Natural killer cell (primary cell): ENCODE results near the gene NCKAP1. TPM values are rescaled to one million over a fixed set of nuclear protein-coding genes. Genes with fewer than 3 reads are reported as not detected.

Experiments
- ATAC-seq, 3 donors: fragments of 150-1000 bp in 2 of 3; fragments of 200-7000 bp in 1 of 3; cut with Tn5 transposase; 1 replicate in 1 of 3; 2 replicates in 2 of 3; pipeline ENCODE4 v1.10.0; 2021; ENCODE audit warnings: mild to moderate bottlenecking in 2 of 3, moderate library complexity in 2 of 3
- DNase-seq, 2 donors: peaks; one replicate each; pipeline versions ENCODE4 v3.0.0 to v3.0.0-alpha.2; 2013 to 2021; ENCODE audit warnings: mixed read lengths in 1 of 2
- H3K27ac ChIP-seq: one replicate; pipeline ENCODE4 v1.5.1; 2013; ENCODE audit warnings: mild to moderate bottlenecking, low read length
- H3K27me3 ChIP-seq: one replicate; pipeline ENCODE4 v1.6.1; 2013; ENCODE audit warnings: low read length; ENCODE audit not compliant: control insufficient read depth, insufficient read depth
- H3K36me3 ChIP-seq: one replicate; pipeline ENCODE4 v1.6.1; 2013; ENCODE audit warnings: low read length; ENCODE audit not compliant: control insufficient read depth, insufficient read depth
- H3K4me1 ChIP-seq: one replicate; pipeline ENCODE4 v1.6.1; 2013; ENCODE audit warnings: low read length; ENCODE audit not compliant: control insufficient read depth, insufficient read depth
- H3K4me3 ChIP-seq: one replicate; pipeline ENCODE4 v1.5.1; 2013; ENCODE audit warnings: low read length
- H3K9me3 ChIP-seq: one replicate; pipeline ENCODE4 v1.6.1; 2013; ENCODE audit warnings: low read length; ENCODE audit not compliant: control insufficient read depth, insufficient read depth
- H3K27ac Mint-ChIP-seq, 2 donors: one replicate each; pipeline ENCODE4 v1.8.0; 2022; ENCODE audit warnings: mild to moderate bottlenecking in 2 of 2, mixed read lengths in 2 of 2, moderate library complexity in 1 of 2
- H3K27me3 Mint-ChIP-seq, 2 donors: one replicate each; pipeline ENCODE4 v1.8.0; 2022; ENCODE audit warnings: low read depth in 2 of 2, mixed read lengths in 2 of 2
- H3K36me3 Mint-ChIP-seq: one replicate; pipeline ENCODE4 v1.8.0; 2022; ENCODE audit warnings: mixed read lengths
- H3K4me1 Mint-ChIP-seq, 2 donors: one replicate each; pipeline ENCODE4 v1.8.0; 2022; ENCODE audit warnings: mixed read lengths in 2 of 2
- H3K4me3 Mint-ChIP-seq: one replicate; pipeline ENCODE4 v1.8.0; 2022; ENCODE audit warnings: mild to moderate bottlenecking, moderate library complexity, mixed read lengths
- H3K9me3 Mint-ChIP-seq, 2 donors: one replicate each; pipeline ENCODE4 v1.8.0; 2022; ENCODE audit warnings: mixed read lengths in 2 of 2
- CTCF ChIP-seq: fragments of 200-600 bp; IDR thresholded peaks from one replicate; pipeline ENCODE4 v1.8.0; 2022; ENCODE audit warnings: antibody characterized with exemption
- WGBS: methylation state at CpG from one replicate; pipeline ENCODE4 v1.1.7; 2013; ENCODE audit warnings: missing lambda C conversion rate; ENCODE audit not compliant: insufficient coverage; 5-methylcytosine and 5-hydroxymethylcytosine counted together
- intact Hi-C: fragments of 100-400 bp; cut with micrococcal nuclease; formaldehyde crosslinking; loops from one replicate; pipeline ENCODE4 v1.14.2; 2022
- total RNA-seq, 4 donors: library from RNA; stranded (reverse); fragments of 120-200 nt in 1 of 4; gene quantifications; one replicate each; pipeline versions ENCODE4 v1.2.3 to v1.2.4, GENCODE V29; 2013 to 2022

NCKAP1 gene
- total RNA-seq, 3 donors from 2014 or later (not counting 1 experiment from before 2014, with no cell fraction given) = 8.4 to 12.3 (median 10.4) TPM

DNA sequence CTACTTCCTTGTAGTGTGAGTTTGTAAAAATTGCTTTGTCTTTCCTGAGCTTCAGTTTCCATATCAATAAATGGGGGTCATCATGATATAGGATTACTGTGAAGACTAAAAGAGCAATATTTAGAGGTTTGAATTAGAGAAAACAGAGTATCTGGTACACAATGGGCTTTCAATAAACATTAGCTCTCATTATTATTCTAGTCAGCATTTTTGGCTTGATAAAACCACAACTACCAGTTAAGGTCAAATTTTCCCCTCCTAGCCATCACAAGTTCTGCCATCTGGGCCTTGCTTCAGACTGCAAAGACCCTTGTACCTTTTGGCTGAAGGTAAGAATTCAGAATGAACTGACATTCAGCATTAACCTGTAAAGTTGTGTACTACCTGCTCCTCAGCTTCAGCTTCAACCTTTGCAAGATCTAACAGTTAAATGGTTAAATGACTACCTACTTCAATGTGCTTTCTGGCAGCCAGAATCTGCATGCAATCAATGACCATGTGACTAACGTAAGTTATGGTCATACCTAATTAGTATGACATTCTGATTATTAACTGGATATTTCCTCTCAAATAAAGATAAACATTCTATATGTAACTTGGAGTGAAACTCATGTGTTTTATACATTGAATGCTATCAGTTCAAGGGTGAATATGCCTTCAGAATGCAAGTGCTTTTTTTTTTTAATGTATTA, 119.2 kb downstream of the NCKAP1 start:
- no peaks in the 10 kb centered on the region for H3K9me3 Mint-ChIP-seq
- no peaks in the 10 kb centered on the region for H3K27me3 Mint-ChIP-seq
- intact Hi-C loops = no loop called here
- no CpG with 5 or more reads among the region's 1 CpG for WGBS
- TF ChIP-seq CTCF = no peak
- peaks cover 7% of the 10 kb centered on the region for H3K36me3 Mint-ChIP-seq
- no peaks in the 10 kb centered on the region for H3K27me3 ChIP-seq
- H3K27ac Mint-ChIP-seq = no peak overlapping the region
- no peak overlapping the region for H3K27ac ChIP-seq
- H3K36me3 ChIP-seq = no peaks in the 10 kb centered on the region
- H3K4me3 Mint-ChIP-seq = no peak overlapping the region
- peaks cover 6 to 15% of the 10 kb centered on the region in 2 donors for H3K4me1 Mint-ChIP-seq
- H3K4me3 ChIP-seq = no peak overlapping the region
- H3K4me1 ChIP-seq = no peaks in the 10 kb centered on the region
- no peaks in the 10 kb centered on the region for H3K9me3 ChIP-seq
- no peak for ATAC-seq
- no peak for DNase-seq

GRCh38 chr2:182917924-182918323, 120.3 kb downstream of the NCKAP1 start:
- no peak for DNase-seq
- H3K27me3 ChIP-seq = no peaks in the 10 kb centered on the region
- no peak for TF ChIP-seq CTCF

GRCh38 chr2:182916417-182916816, 121.8 kb downstream of the NCKAP1 start:
- H3K36me3 ChIP-seq = no peaks in the 10 kb centered on the region
- H3K27ac ChIP-seq = no peak overlapping the region
- H3K9me3 ChIP-seq = no peaks in the 10 kb centered on the region
- Mint-ChIP-seq H3K27me3 (no peaks in the 10 kb centered on the region), H3K27ac (no peak overlapping the region), H3K4me1 (peaks cover 6 to 14% of the 10 kb centered on the region in 2 donors), H3K36me3 (no peaks in the 10 kb centered on the region), H3K9me3 (no peaks in the 10 kb centered on the region), H3K4me3 (no peak overlapping the region)
- intact Hi-C loops = no loop called here
- TF ChIP-seq CTCF = no peak
- no CpG with 5 or more reads among the region's 2 CpGs for WGBS
- no peaks in the 10 kb centered on the region for H3K4me1 ChIP-seq
- DNase-seq (no peak), ATAC-seq (no peak)
- no peaks in the 10 kb centered on the region for H3K27me3 ChIP-seq
- no peak overlapping the region for H3K4me3 ChIP-seq

More at GRCh38 chr2:182917924-182918323, 120.3 kb downstream of the NCKAP1 start:
- H3K9me3 Mint-ChIP-seq = no peaks in the 10 kb centered on the region
- peaks cover 6 to 15% of the 10 kb centered on the region in 2 donors for H3K4me1 Mint-ChIP-seq
- no peaks in the 10 kb centered on the region for H3K36me3 Mint-ChIP-seq
- intact Hi-C loops = no loop called here
- no peaks in the 10 kb centered on the region for H3K27me3 Mint-ChIP-seq
- no peak overlapping the region for H3K4me3 ChIP-seq
- H3K4me3 Mint-ChIP-seq = no peak overlapping the region
- no peaks in the 10 kb centered on the region for H3K9me3 ChIP-seq
- no peaks in the 10 kb centered on the region for H3K4me1 ChIP-seq
- no peak overlapping the region for H3K27ac Mint-ChIP-seq
- no peak for ATAC-seq
- H3K36me3 ChIP-seq = no peaks in the 10 kb centered on the region
- no peak overlapping the region for H3K27ac ChIP-seq
